ENCODE data around the gene LRFN4. TPM values are rescaled to one million over a fixed set of nuclear protein-coding genes. Genes with fewer than 3 reads are reported as not detected.
A peak's percentile ranks its signal among the peaks of the same experiment; 100 is the strongest.

The LRFN4 gene
- total RNA-seq, 1 experiment from 2014 or later, result 66.7 TPM

GRCh38 chr11:66881451-66881835 is 24.6 kb downstream of the LRFN4 start:
- H2AK5ac ChIP-seq (ENCODE audit: insufficient read length, low read length), result no peak overlapping the region
- peak overlapping the region; percentile 45; the same call in 1 of the 2 replicates for H3K14ac ChIP-seq (ENCODE audit: insufficient read depth, low read length)
- no peak overlapping the region for H4K91ac ChIP-seq (ENCODE audit: insufficient read length, low read depth, low read length)

More at GRCh38 chr11:66881451-66881835, 24.6 kb downstream of the LRFN4 start:
- Mint-ChIP-seq H3K9me3 (no peaks in the 10 kb centered on the region), H3K4me3 (peak overlapping the region in 1 of 2 experiments; percentile 65; a peak in 2 of 5 replicates), H3K4me1 (peaks cover 46 to 62% of the 10 kb centered on the region in 2 experiments), H3K27ac (peak overlapping the region; percentile 24 to 79 (median 57); a peak in 2 of 7 replicates), H3K36me3 (ENCODE audit: insufficient read depth in 1 of 3, low read depth in 3 of 3) (no peaks in the 10 kb centered on the region), H3K27me3 (ENCODE audit: low read depth) (no peaks in the 10 kb centered on the region; the same call in 1 of the 2 replicates)
- H2BK12ac ChIP-seq (ENCODE audit: insufficient read length, low read depth, low read length), result no peak overlapping the region
- H3K18ac ChIP-seq (ENCODE audit: insufficient read length, low read depth, low read length), result no peak overlapping the region
- no peak overlapping the region for H3K23ac ChIP-seq (ENCODE audit: insufficient read length, low read depth, low read length)
- no peak overlapping the region for H2BK15ac ChIP-seq (ENCODE audit: low read depth, low read length)
- H3T11ph ChIP-seq (ENCODE audit: low read length), result no peak overlapping the region
- peaks cover 2% of the 10 kb centered on the region; the same call in 1 of the 2 replicates for H3K4me1 ChIP-seq (ENCODE audit: insufficient read depth, low read length)
- no peak overlapping the region for H2BK120ac ChIP-seq (ENCODE audit: low read depth, low read length, poor library complexity, severe bottlenecking)
- H3K79me2 ChIP-seq (ENCODE audit: insufficient read depth, low read length), result no peaks in the 10 kb centered on the region
- WGBS (ENCODE audit: extremely low coverage, insufficient read length, low lambda C conversion rate), result no CpG with 5 or more reads among the region's 10 CpGs
- no peak overlapping the region for H3K56ac ChIP-seq (ENCODE audit: insufficient read length, low read depth, low read length)
- H3K4me2 ChIP-seq (ENCODE audit: insufficient read depth, insufficient read length, low read length), result no peak overlapping the region
- H3K23me2 ChIP-seq (ENCODE audit: insufficient read length, low read depth, low read length, poor library complexity, severe bottlenecking), result no peaks in the 10 kb centered on the region
- no peak overlapping the region for H2BK20ac ChIP-seq (ENCODE audit: low read depth, low read length, poor library complexity, severe bottlenecking)
- no peak for TF ChIP-seq CTCF (conservative IDR thresholded peaks at IDR 0.05)
- no peaks in the 10 kb centered on the region for H3K9me3 ChIP-seq (ENCODE audit: control insufficient read depth, low read depth, low read length)
- H3K27ac ChIP-seq (ENCODE audit: insufficient read length, low read depth, low read length), result no peak overlapping the region
- H4K5ac ChIP-seq (ENCODE audit: insufficient read length, low read depth, low read length), result no peak overlapping the region
- H3K27me3 ChIP-seq (ENCODE audit: insufficient read depth, low read length), result no peaks in the 10 kb centered on the region
- H2AFZ ChIP-seq (ENCODE audit: low read length), result no peak overlapping the region
- no peaks in the 10 kb centered on the region for H3K79me1 ChIP-seq (ENCODE audit: insufficient read depth, low read depth, low read length, poor library complexity, severe bottlenecking)
- no peak overlapping the region for H4K8ac ChIP-seq (replicated peaks; ENCODE audit: insufficient read length, low read depth, low read length)
- no peaks in the 10 kb centered on the region for H4K20me1 ChIP-seq (ENCODE audit: control insufficient read depth, insufficient read depth, insufficient read length)
- H3K9ac ChIP-seq (ENCODE audit: extremely low read depth, insufficient read length, low read length), result no peak overlapping the region
- H3K4ac ChIP-seq (ENCODE audit: low read depth, low read length), result no peak overlapping the region
- DNase-seq, result no peak
- no peak overlapping the region for H2BK5ac ChIP-seq (ENCODE audit: insufficient read length, low read length)

All from H9 (cell line).